IMR-90 (cell line): ENCODE data around the gene MBOAT2. TPM values are rescaled to one million over a fixed set of nuclear protein-coding genes. Genes with fewer than 3 reads are reported as not detected.

Experiments
- ATAC-seq: fragments of 200-7000 bp; cut with Tn5 transposase; 2 replicates; pipeline ENCODE4 v1.9.1; 2020; ENCODE audit warnings: low read depth, mild to moderate bottlenecking, moderate library complexity
- BruUV-seq: library from RNA; stranded (reverse); fragments of 400-500 nt; replicated peaks from 2 replicates; lab custom pipeline; 2021; lab: Mats Ljungman, UMichigan
- CTCF ChIA-PET: fragments of 300-600 bp; formaldehyde crosslinking; extraction: SDS; loops from one replicate; lab custom pipeline; 2021; ENCODE audit warnings: antibody characterized with exemption; lab: Yijun Ruan, JAX
- POLR2A ChIA-PET: fragments of 300-600 bp; sonication (Branson Sonifier 250); formaldehyde crosslinking; loops from one replicate; lab custom pipeline; 2022; ENCODE audit warnings: antibody characterized with exemption; ENCODE audit not compliant: unreplicated experiment; lab: Charles Lee
- DNase-seq: peaks from one replicate; pipeline ENCODE4 v3.0.0; 2013
- H2AFZ ChIP-seq: replicated peaks from 2 replicates; pipeline ENCODE3; 2013; ENCODE audit warnings: low read length, mild to moderate bottlenecking; ENCODE audit not compliant: poor library complexity
- H2AK5ac ChIP-seq: 2 replicates; pipeline ENCODE4 v1.6.1; 2013; ENCODE audit warnings: low read depth, low read length, inconsistent platforms
- H2AK9ac ChIP-seq: replicated peaks from 2 replicates; pipeline ENCODE3; 2013; ENCODE audit warnings: mild to moderate bottlenecking, low read depth, low read length, moderate library complexity; ENCODE audit not compliant: poor library complexity
- H2BK120ac ChIP-seq: 2 replicates; pipeline ENCODE4 v1.6.1; 2013; ENCODE audit warnings: low read depth, low read length, inconsistent platforms
- H2BK15ac ChIP-seq: 3 replicates; pipeline ENCODE4 v1.6.1; 2013; ENCODE audit warnings: low read depth, low read length, inconsistent platforms
- H2BK20ac ChIP-seq: 2 replicates; pipeline ENCODE4 v1.6.1; 2013; ENCODE audit warnings: low read depth, mild to moderate bottlenecking, inconsistent platforms, low read length, moderate library complexity
- H2BK5ac ChIP-seq: 2 replicates; pipeline ENCODE4 v1.6.1; 2013; ENCODE audit warnings: mild to moderate bottlenecking, low read depth, low read length, inconsistent platforms; ENCODE audit not compliant: poor library complexity, severe bottlenecking
- H3K14ac ChIP-seq: replicated peaks from 2 replicates; pipeline ENCODE4 v1.6.1; 2013; ENCODE audit warnings: low read depth, low read length, inconsistent platforms
- H3K18ac ChIP-seq: 2 replicates; pipeline ENCODE4 v1.6.1; 2013; ENCODE audit warnings: low read depth, low read length, control low read depth
- H3K23ac ChIP-seq: 2 replicates; pipeline ENCODE4 v1.6.1; 2013; ENCODE audit warnings: low read depth, low read length, inconsistent platforms
- H3K27ac ChIP-seq: 2 replicates; pipeline ENCODE4 v1.5.1; 2013; ENCODE audit warnings: mild to moderate bottlenecking, control low read depth, low read length; ENCODE audit not compliant: insufficient read depth
- H3K27me3 ChIP-seq: 2 replicates; pipeline ENCODE4 v1.6.1; 2013; ENCODE audit warnings: low read length; ENCODE audit not compliant: control insufficient read depth, insufficient read depth
- H3K36me3 ChIP-seq: 2 replicates; pipeline ENCODE4 v1.6.1; 2013; ENCODE audit warnings: low read length, mixed read lengths; ENCODE audit not compliant: control insufficient read depth, insufficient read depth
- H3K4ac ChIP-seq: 2 replicates; pipeline ENCODE4 v1.6.1; 2013; ENCODE audit warnings: low read depth, low read length, inconsistent platforms
- H3K4me1 ChIP-seq: 2 replicates; pipeline ENCODE4 v1.6.1; 2013; ENCODE audit warnings: low read length, mixed read lengths; ENCODE audit not compliant: control insufficient read depth, insufficient read depth
- H3K4me2 ChIP-seq: 2 replicates; pipeline ENCODE4 v1.6.1; 2013; ENCODE audit warnings: low read depth, mild to moderate bottlenecking, control low read depth, low read length, moderate library complexity
- H3K4me3 ChIP-seq: 2 replicates; pipeline ENCODE4 v1.5.1; 2013; ENCODE audit warnings: low read depth, mild to moderate bottlenecking, control low read depth, low read length, moderate library complexity; ENCODE audit not compliant: insufficient read depth
- H3K56ac ChIP-seq: 2 replicates; pipeline ENCODE4 v1.6.1; 2013; ENCODE audit warnings: low read length, inconsistent platforms; ENCODE audit not compliant: insufficient read depth; ENCODE audit errors: extremely low read depth
- H3K79me1 ChIP-seq, 2 experiments: 2 replicates each; pipeline ENCODE4 v1.6.1; 2013; ENCODE audit warnings: low read length in 2 of 2, inconsistent platforms in 1 of 2, low read depth in 1 of 2
- H3K9ac ChIP-seq: 2 replicates; pipeline ENCODE4 v1.6.1; 2013; ENCODE audit warnings: low read depth, low read length, control low read depth
- H3K9me1 ChIP-seq: 2 replicates; pipeline ENCODE4 v1.6.1; 2013; ENCODE audit warnings: low read length, inconsistent platforms; ENCODE audit not compliant: insufficient read depth
- H3K9me3 ChIP-seq: 2 replicates; pipeline ENCODE4 v1.6.1; 2013; ENCODE audit warnings: low read length; ENCODE audit not compliant: control insufficient read depth, insufficient read depth
- H4K20me1 ChIP-seq: 2 replicates; pipeline ENCODE4 v1.6.1; 2013; ENCODE audit warnings: low read length, inconsistent platforms; ENCODE audit not compliant: insufficient read depth
- H4K5ac ChIP-seq: 2 replicates; pipeline ENCODE4 v1.6.1; 2013; ENCODE audit warnings: mild to moderate bottlenecking, low read depth, low read length, control low read depth
- H4K8ac ChIP-seq, 2 experiments: 2 replicates each; pipeline ENCODE4 v1.6.1; 2013; ENCODE audit warnings: low read depth in 2 of 2, low read length in 2 of 2, control low read depth in 1 of 2, inconsistent platforms in 1 of 2
- H4K91ac ChIP-seq: 2 replicates; pipeline ENCODE4 v1.6.1; 2013; ENCODE audit warnings: low read depth, low read length, inconsistent platforms; ENCODE audit not compliant: insufficient read depth
- BHLHE40 ChIP-seq: fragments of 150-350 bp; IDR thresholded peaks from 2 replicates; pipeline ENCODE4 v1.6.1; 2016; ENCODE audit warnings: mild to moderate bottlenecking, low read depth, low read length
- MAFK ChIP-seq: IDR thresholded peaks from 2 replicates; pipeline ENCODE4 v1.6.1; 2012; ENCODE audit warnings: low read depth, low read length, improper control_type of control experiment
- NFE2L2 ChIP-seq: fragments of 150-350 bp; IDR thresholded peaks from 2 replicates; pipeline ENCODE4 v1.6.1; 2016; ENCODE audit warnings: low read depth, mild to moderate bottlenecking, low read length
- POLR2A ChIP-seq: IDR thresholded peaks from 2 replicates; pipeline ENCODE4 v1.6.1; 2012; ENCODE audit warnings: mild to moderate bottlenecking, low read depth, low read length
- RAD21 ChIP-seq: IDR thresholded peaks from 2 replicates; pipeline ENCODE4 v1.6.1; 2012; ENCODE audit warnings: low read length, improper control_type of control experiment
- RCOR1 ChIP-seq: IDR thresholded peaks from 2 replicates; pipeline ENCODE4 v1.6.1; 2012; ENCODE audit warnings: mild to moderate bottlenecking, low read length, improper control_type of control experiment; ENCODE audit not compliant: insufficient replicate concordance
- RFX5 ChIP-seq: IDR thresholded peaks from 2 replicates; pipeline ENCODE4 v1.8.0; 2012; ENCODE audit warnings: low read depth, mild to moderate bottlenecking, low read length, moderate library complexity
- SMC3 ChIP-seq: fragments of 150-350 bp; IDR thresholded peaks from 2 replicates; pipeline ENCODE4 v1.6.1; 2016; ENCODE audit warnings: low read depth, mild to moderate bottlenecking, antibody characterized with exemption, low read length, moderate library complexity
- WGBS, 2 experiments: methylation state at CpG; one replicate each; pipeline versions ENCODE4 v1.1.5 to v1.1.7; 2013; ENCODE audit warnings: missing lambda C conversion rate in 2 of 2; ENCODE audit not compliant: insufficient read length in 1 of 2; ENCODE audit errors: extremely low coverage in 2 of 2; 5-methylcytosine and 5-hydroxymethylcytosine counted together
- dilution Hi-C: fragments of 300-500 bp; cut with HindIII; formaldehyde crosslinking; loops from one replicate; pipeline ENCODE4 v1.14.3; 2018; ENCODE audit warnings: low sequenced_read_pairs; ENCODE audit not compliant: unreplicated experiment
- in situ Hi-C: fragments of 300-500 bp; cut with MboI; formaldehyde crosslinking; loops from 3 replicates; pipeline ENCODE4 v1.14.3; 2019; ENCODE audit warnings: low sequenced_read_pairs, inconsistent platforms, mixed read lengths
- intact Hi-C: fragments of 100-400 bp; cut with micrococcal nuclease; formaldehyde crosslinking; loops from 2 replicates; pipeline ENCODE4 v1.10.0; 2022
- polyA plus RNA-seq, 3 experiments: library from polyadenylated mRNA; depleted of rRNA; stranded (reverse); fragments of >200 nt; gene quantifications; 2 replicates each; pipeline ENCODE4 v1.2.3, GENCODE V29; 2012; ENCODE audit warnings: low replicate concordance in 1 of 3
- total RNA-seq: library from RNA; depleted of rRNA; stranded (reverse); fragments of >200 nt; gene quantifications from 2 replicates; pipeline ENCODE4 v1.2.3, GENCODE V29; 2012
- TF ChIP-seq, protein P1 (sequence below): fragments of 150-350 bp; IDR thresholded peaks from 2 replicates; pipeline ENCODE4 v1.6.1; 2016; ENCODE audit warnings: low read depth, mild to moderate bottlenecking, low read length, moderate library complexity, borderline replicate concordance
- TF ChIP-seq, protein P2 (sequence below): conservative IDR thresholded peaks from 2 replicates; pipeline ENCODE4 v1.5.1; 2012; ENCODE audit warnings: mild to moderate bottlenecking, low read depth, low read length, improper control_type of control experiment

The MBOAT2 gene
- total and polyA plus RNA-seq, 2 of the 4 experiments (the other 2 are of a cell fraction): 33.9 to 102 TPM

DNA sequence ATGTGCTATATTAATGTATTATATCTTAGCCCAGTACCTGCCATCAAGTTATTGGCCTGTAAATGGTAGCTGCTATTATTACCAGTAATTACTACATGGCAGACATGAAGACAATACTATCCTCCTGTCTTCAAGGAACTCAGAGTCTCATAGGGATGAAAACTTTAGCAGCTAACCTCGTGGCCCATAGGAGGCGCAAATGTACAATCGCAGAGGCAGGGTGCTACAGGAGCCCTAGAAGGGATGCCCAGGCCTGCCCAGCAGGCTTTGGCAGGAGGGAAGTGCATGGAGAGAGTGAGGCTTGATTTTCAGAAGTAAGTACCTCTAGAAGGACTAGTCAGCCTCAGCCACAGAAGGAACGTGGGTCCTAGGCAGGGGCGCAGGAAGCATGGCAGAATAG, 121.4 kb downstream of the MBOAT2 start:
- no peak overlapping the region for H3K9ac ChIP-seq
- H3K14ac ChIP-seq: no peak overlapping the region
- H4K8ac ChIP-seq: no peak overlapping the region
- no TSS peak for BruUV-seq
- no peak overlapping the region for H2BK20ac ChIP-seq
- WGBS, 2 experiments: no CpG with 5 or more reads among the region's 5 CpGs
- TF ChIP-seq POLR2A (no peak), NFE2L2 (no peak), MAFK (no peak), RCOR1 (no peak), SMC3 (peak; percentile 28), RAD21 (peak; percentile 44), BHLHE40 (no peak), RFX5 (no peak)
- TF ChIP-seq, protein P1, sequence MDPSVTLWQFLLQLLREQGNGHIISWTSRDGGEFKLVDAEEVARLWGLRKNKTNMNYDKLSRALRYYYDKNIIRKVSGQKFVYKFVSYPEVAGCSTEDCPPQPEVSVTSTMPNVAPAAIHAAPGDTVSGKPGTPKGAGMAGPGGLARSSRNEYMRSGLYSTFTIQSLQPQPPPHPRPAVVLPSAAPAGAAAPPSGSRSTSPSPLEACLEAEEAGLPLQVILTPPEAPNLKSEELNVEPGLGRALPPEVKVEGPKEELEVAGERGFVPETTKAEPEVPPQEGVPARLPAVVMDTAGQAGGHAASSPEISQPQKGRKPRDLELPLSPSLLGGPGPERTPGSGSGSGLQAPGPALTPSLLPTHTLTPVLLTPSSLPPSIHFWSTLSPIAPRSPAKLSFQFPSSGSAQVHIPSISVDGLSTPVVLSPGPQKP: no peak
- TF ChIP-seq, protein P2, sequence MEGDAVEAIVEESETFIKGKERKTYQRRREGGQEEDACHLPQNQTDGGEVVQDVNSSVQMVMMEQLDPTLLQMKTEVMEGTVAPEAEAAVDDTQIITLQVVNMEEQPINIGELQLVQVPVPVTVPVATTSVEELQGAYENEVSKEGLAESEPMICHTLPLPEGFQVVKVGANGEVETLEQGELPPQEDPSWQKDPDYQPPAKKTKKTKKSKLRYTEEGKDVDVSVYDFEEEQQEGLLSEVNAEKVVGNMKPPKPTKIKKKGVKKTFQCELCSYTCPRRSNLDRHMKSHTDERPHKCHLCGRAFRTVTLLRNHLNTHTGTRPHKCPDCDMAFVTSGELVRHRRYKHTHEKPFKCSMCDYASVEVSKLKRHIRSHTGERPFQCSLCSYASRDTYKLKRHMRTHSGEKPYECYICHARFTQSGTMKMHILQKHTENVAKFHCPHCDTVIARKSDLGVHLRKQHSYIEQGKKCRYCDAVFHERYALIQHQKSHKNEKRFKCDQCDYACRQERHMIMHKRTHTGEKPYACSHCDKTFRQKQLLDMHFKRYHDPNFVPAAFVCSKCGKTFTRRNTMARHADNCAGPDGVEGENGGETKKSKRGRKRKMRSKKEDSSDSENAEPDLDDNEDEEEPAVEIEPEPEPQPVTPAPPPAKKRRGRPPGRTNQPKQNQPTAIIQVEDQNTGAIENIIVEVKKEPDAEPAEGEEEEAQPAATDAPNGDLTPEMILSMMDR: peak; percentile 41
- in situ Hi-C loops: no loop called here
- H3K27ac ChIP-seq: no peak overlapping the region
- no peaks in the 10 kb centered on the region for H3K27me3 ChIP-seq
- peaks cover 14% of the 10 kb centered on the region for H3K36me3 ChIP-seq
- H2AFZ ChIP-seq: peak overlapping the region; percentile 64
- H2AK9ac ChIP-seq: no peak overlapping the region
- dilution Hi-C loops: no loop called here
- H4K91ac ChIP-seq: no peak overlapping the region
- no peak overlapping the region for H2BK15ac ChIP-seq
- intact Hi-C loops: no loop called here
- no peaks in the 10 kb centered on the region for H3K4me1 ChIP-seq
- no peak overlapping the region for H3K56ac ChIP-seq
- H3K4me3 ChIP-seq: no peak overlapping the region
- no peak overlapping the region for H3K18ac ChIP-seq
- no peak overlapping the region for H2BK5ac ChIP-seq
- H3K9me1 ChIP-seq: no peaks in the 10 kb centered on the region
- peaks cover 4% of the 10 kb centered on the region in 2 experiments; a peak in 2 of 4 replicates for H3K79me1 ChIP-seq
- H4K5ac ChIP-seq: no peak overlapping the region
- CTCF ChIA-PET: interaction anchor here (0.9 kb wide), 1 partner anchor 21 kb away, joined by 4 read pairs; no protein-coding TSS in a partner anchor
- no peak overlapping the region for H2AK5ac ChIP-seq
- no peak overlapping the region for H2BK120ac ChIP-seq
- no peak overlapping the region for H3K4ac ChIP-seq
- H3K23ac ChIP-seq: no peak overlapping the region
- ATAC-seq: peak; percentile 69
- H3K4me2 ChIP-seq: no peak overlapping the region
- no peaks in the 10 kb centered on the region for H3K9me3 ChIP-seq
- no peaks in the 10 kb centered on the region for H4K20me1 ChIP-seq
- POLR2A ChIA-PET: no interaction called here
- peak; percentile 26 for DNase-seq
